ENCODE results near the gene LRRC2.

- TF ChIP-seq CTCF (IDR thresholded peaks at IDR 0.05): no peak
- TF ChIP-seq POLR2A (IDR thresholded peaks at IDR 0.05): no peak
Measured at GRCh38 chr3:46574881-46575576, 8.9 kb upstream of the LRRC2 start.

All from adrenal gland (tissue), 5 donors.